ENCODE results near the gene TIMM17A. TPM values are rescaled to one million over a fixed set of nuclear protein-coding genes. Genes with fewer than 3 reads are reported as not detected.

TIMM17A gene
- total RNA-seq (2022; extraction: Qiagen RNA extraction), result 85.2 to 152 TPM (median 97.7 TPM) in 5 replicates

GRCh38 chr1:201955009-201955728, at the start of gene TIMM17A:
TSS of gene TIMM17A (plus strand) at chr1:201955503. CDS start at chr1:201955527, 24 bp downstream.

GRCh38 chr1:201946224-201946908, 8.9 kb upstream of the TIMM17A start, which contains the start of gene LMOD1:
TSS of gene LMOD1 (minus strand) at chr1:201946548. CDS start at chr1:201946340, 208 bp downstream.

GRCh38 chr1:201982623-201983379, 27.5 kb downstream of the TIMM17A start, which contains the start of gene RNPEP:
TSS of gene RNPEP (plus strand) at chr1:201982648. CDS start at chr1:201982667, 19 bp downstream.

GRCh38 chr1:202010180-202011015, 55.1 kb downstream of the TIMM17A start, which contains the start of gene ELF3:
TSS of gene ELF3 (plus strand) at chr1:202010587. CDS start at chr1:202011137, 550 bp downstream.

Other genes starting within 250 kb of the TIMM17A start
- gene IPO9, start 126.3 kb upstream of the TIMM17A start, total RNA-seq (2022; extraction: Qiagen RNA extraction), result 27.2 to 48.4 TPM (median 44.4 TPM) in 5 replicates
- 12.2 to 19.4 TPM (median 17.2 TPM) in 5 replicates for gene SHISA4, start 66.6 kb upstream of the TIMM17A start, total RNA-seq (2022; extraction: Qiagen RNA extraction)
- gene LMOD1, start 9.0 kb upstream of the TIMM17A start, total RNA-seq (2022; extraction: Qiagen RNA extraction), result not detected in 5 replicates
- gene RNPEP, start 27.1 kb downstream of the TIMM17A start, total RNA-seq (2022; extraction: Qiagen RNA extraction), result 74.7 to 88.2 TPM (median 86.7 TPM) in 5 replicates
- gene ELF3, start 55.1 kb downstream of the TIMM17A start, total RNA-seq (2022; extraction: Qiagen RNA extraction), result 101 to 133 TPM (median 107 TPM) in 5 replicates
- gene GPR37L1, start 167.4 kb downstream of the TIMM17A start, total RNA-seq (2022; extraction: Qiagen RNA extraction), result 0.12 to 0.18 TPM (median 0.14 TPM) in 5 replicates
- gene ARL8A, start 189.2 kb downstream of the TIMM17A start, total RNA-seq (2022; extraction: Qiagen RNA extraction), result 44.8 to 60.7 TPM (median 52.4 TPM) in 5 replicates
- not detected in 5 replicates for gene PTPN7, start 205.1 kb downstream of the TIMM17A start, total RNA-seq (2022; extraction: Qiagen RNA extraction)
- gene LGR6, start 238.3 kb downstream of the TIMM17A start, total RNA-seq (2022; extraction: Qiagen RNA extraction), result 0.54 to 1.3 TPM (median 0.66 TPM) in 5 replicates

All from A549 treated with dexamethasone at 1 μM for 4 hours (cell line).